Globus pallidus (tissue), 1 donor: ENCODE results near the gene IL1RAPL1.

Experiments used
- DNase-seq: peaks from one replicate; pipeline ENCODE4 v3.0.0-alpha.2; 2015; ENCODE audit warnings: low spot score

Gene IL1RAPL1

GRCh38 chrX:28586981-28587551 is at the start of gene IL1RAPL1:
IL1RAPL1 (plus strand) TSS chrX:28587446.
- peak; percentile 86 for DNase-seq

GRCh38 chrX:28542791-28543190 is 44.5 kb upstream of the IL1RAPL1 start:
- no peak for DNase-seq

- no peak for DNase-seq
Observed at GRCh38 chrX:28549838-28550237, 37.4 kb upstream of the IL1RAPL1 start.

GRCh38 chrX:28550331-28550872 is 36.8 kb upstream of the IL1RAPL1 start:
- no peak for DNase-seq

- DNase-seq = no peak
Observed at GRCh38 chrX:28552322-28552721, 34.9 kb upstream of the IL1RAPL1 start.

- no peak for DNase-seq
Observed at GRCh38 chrX:28552882-28553829, 34.1 kb upstream of the IL1RAPL1 start.

- DNase-seq = no peak
Observed at GRCh38 chrX:28576117-28576516, 11.1 kb upstream of the IL1RAPL1 start.

GRCh38 chrX:28581522-28581921 is 5.7 kb upstream of the IL1RAPL1 start:
- DNase-seq = no peak

- DNase-seq = no peak
Observed at GRCh38 chrX:28582511-28582910, 4.7 kb upstream of the IL1RAPL1 start.

GRCh38 chrX:28584025-28584424 is 3.2 kb upstream of the IL1RAPL1 start:
- DNase-seq = no peak

GRCh38 chrX:28585767-28586166 is 1.5 kb upstream of the IL1RAPL1 start:
- DNase-seq = no peak

GRCh38 chrX:28586286-28586685 is 960 bp upstream of the IL1RAPL1 start:
- no peak for DNase-seq

GRCh38 chrX:28589046-28589445 is 1.8 kb downstream of the IL1RAPL1 start:
- no peak for DNase-seq

GRCh38 chrX:28590396-28590795 is 3.1 kb downstream of the IL1RAPL1 start:
- no peak for DNase-seq

GRCh38 chrX:28591542-28591941 is 4.3 kb downstream of the IL1RAPL1 start:
- DNase-seq = no peak

GRCh38 chrX:28595346-28595745 is 8.1 kb downstream of the IL1RAPL1 start:
- no peak for DNase-seq

- DNase-seq = no peak
Observed at GRCh38 chrX:28599957-28600356, 12.7 kb downstream of the IL1RAPL1 start.

GRCh38 chrX:28609003-28609402 is 21.8 kb downstream of the IL1RAPL1 start:
- peak; percentile 70 for DNase-seq

GRCh38 chrX:28609917-28610613 is 22.8 kb downstream of the IL1RAPL1 start:
- DNase-seq = no peak

- DNase-seq = no peak
Observed at GRCh38 chrX:28610746-28611145, 23.5 kb downstream of the IL1RAPL1 start.

- no peak for DNase-seq
Observed at GRCh38 chrX:28613558-28613957, 26.3 kb downstream of the IL1RAPL1 start.

- DNase-seq = no peak
Observed at GRCh38 chrX:28625223-28625622, 38.0 kb downstream of the IL1RAPL1 start.

GRCh38 chrX:28626515-28626914 is 39.3 kb downstream of the IL1RAPL1 start:
- DNase-seq = no peak
